ENCODE measurements around the gene LSM4. TPM values are rescaled to one million over a fixed set of nuclear protein-coding genes. Genes with fewer than 3 reads are reported as not detected.

Gene LSM4
- total and polyA plus RNA-seq, 2 of the 13 experiments (the other 11 are each of a cell fraction or from before 2014, with no cell fraction given), result 65.8 to 166 TPM

GRCh38 chr19:18364826-18365528 lies 42.1 kb upstream of the LSM4 start (continued):
- TF ChIP-seq PHF21A (CRISPR knock-in tag; IDR thresholded peaks at IDR 0.05), result peak; percentile 85
- 0 out of 4 replicates have a peak, but pooled peaks of 1 of the 2 experiments have one; percentile 0 for TF ChIP-seq MAFK (conservative IDR thresholded peaks at IDR 0.05 in 1 of 2, IDR thresholded peaks at IDR 0.05 in 1 of 2; ENCODE audit: low read length in 2 of 2)
- TF ChIP-seq, protein P1, sequence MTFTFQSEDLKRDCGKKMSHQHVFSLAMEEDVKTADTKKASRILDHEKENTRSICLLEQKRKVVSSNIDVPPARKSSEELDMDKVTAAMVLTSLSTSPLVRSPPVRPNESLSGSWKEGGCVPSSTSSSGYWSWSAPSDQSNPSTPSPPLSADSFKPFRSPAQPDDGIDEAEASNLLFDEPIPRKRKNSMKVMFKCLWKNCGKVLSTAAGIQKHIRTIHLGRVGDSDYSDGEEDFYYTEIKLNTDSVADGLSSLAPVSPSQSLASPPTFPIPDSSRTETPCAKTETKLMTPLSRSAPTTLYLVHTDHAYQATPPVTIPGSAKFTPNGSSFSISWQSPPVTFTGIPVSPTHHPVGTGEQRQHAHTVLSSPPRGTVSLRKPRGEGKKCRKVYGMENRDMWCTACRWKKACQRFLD (CRISPR knock-in tag; IDR thresholded peaks at IDR 0.05; ENCODE audit: borderline replicate concordance), result no peak
- TF ChIP-seq MAFF (IDR thresholded peaks at IDR 0.05; ENCODE audit: low read depth, low read length), result no peak
- TF ChIP-seq BRCA1 (CRISPR knock-in tag; IDR thresholded peaks at IDR 0.05), result no peak
- no peak for TF ChIP-seq ZNF180 (CRISPR knock-in tag; IDR thresholded peaks at IDR 0.05; ENCODE audit: borderline replicate concordance, low read depth)
- no peak for TF ChIP-seq DDIT3 (CRISPR knock-in tag; IDR thresholded peaks at IDR 0.05)
- TF ChIP-seq SP2 (CRISPR knock-in tag; IDR thresholded peaks at IDR 0.05), result no peak
- no peak for TF ChIP-seq MAF1 (CRISPR knock-in tag; IDR thresholded peaks at IDR 0.05; ENCODE audit: borderline replicate concordance)
- no peak for TF ChIP-seq ZNF547 (CRISPR knock-in tag; IDR thresholded peaks at IDR 0.05)
- no peak for TF ChIP-seq FOXA1 (IDR thresholded peaks at IDR 0.05)
- no peak for TF ChIP-seq FOXA1 (CRISPR knock-in tag; IDR thresholded peaks at IDR 0.05)
- TF ChIP-seq, protein P2, sequence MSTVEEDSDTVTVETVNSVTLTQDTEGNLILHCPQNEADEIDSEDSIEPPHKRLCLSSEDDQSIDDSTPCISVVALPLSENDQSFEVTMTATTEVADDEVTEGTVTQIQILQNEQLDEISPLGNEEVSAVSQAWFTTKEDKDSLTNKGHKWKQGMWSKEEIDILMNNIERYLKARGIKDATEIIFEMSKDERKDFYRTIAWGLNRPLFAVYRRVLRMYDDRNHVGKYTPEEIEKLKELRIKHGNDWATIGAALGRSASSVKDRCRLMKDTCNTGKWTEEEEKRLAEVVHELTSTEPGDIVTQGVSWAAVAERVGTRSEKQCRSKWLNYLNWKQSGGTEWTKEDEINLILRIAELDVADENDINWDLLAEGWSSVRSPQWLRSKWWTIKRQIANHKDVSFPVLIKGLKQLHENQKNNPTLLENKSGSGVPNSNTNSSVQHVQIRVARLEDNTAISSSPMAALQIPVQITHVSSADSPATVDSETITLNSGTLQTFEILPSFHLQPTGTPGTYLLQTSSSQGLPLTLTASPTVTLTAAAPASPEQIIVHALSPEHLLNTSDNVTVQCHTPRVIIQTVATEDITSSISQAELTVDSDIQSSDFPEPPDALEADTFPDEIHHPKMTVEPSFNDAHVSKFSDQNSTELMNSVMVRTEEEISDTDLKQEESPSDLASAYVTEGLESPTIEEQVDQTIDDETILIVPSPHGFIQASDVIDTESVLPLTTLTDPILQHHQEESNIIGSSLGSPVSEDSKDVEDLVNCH (CRISPR knock-in tag; IDR thresholded peaks at IDR 0.05), result no peak
- TF ChIP-seq RFXANK (CRISPR knock-in tag; IDR thresholded peaks at IDR 0.05), result no peak
- peak; percentile 13; the same call in 1 of the 2 replicates for TF ChIP-seq RBFOX2 (IDR thresholded peaks at IDR 0.05; ENCODE audit: low read depth, low read length)
- TF ChIP-seq KLF6 (CRISPR knock-in tag; IDR thresholded peaks at IDR 0.05), result 0 out of 2 replicates have a peak, but pooled peaks have one; percentile 68
- no peak for TF ChIP-seq ISX (CRISPR knock-in tag; conservative IDR thresholded peaks at IDR 0.05)
- TF ChIP-seq, protein P3, sequence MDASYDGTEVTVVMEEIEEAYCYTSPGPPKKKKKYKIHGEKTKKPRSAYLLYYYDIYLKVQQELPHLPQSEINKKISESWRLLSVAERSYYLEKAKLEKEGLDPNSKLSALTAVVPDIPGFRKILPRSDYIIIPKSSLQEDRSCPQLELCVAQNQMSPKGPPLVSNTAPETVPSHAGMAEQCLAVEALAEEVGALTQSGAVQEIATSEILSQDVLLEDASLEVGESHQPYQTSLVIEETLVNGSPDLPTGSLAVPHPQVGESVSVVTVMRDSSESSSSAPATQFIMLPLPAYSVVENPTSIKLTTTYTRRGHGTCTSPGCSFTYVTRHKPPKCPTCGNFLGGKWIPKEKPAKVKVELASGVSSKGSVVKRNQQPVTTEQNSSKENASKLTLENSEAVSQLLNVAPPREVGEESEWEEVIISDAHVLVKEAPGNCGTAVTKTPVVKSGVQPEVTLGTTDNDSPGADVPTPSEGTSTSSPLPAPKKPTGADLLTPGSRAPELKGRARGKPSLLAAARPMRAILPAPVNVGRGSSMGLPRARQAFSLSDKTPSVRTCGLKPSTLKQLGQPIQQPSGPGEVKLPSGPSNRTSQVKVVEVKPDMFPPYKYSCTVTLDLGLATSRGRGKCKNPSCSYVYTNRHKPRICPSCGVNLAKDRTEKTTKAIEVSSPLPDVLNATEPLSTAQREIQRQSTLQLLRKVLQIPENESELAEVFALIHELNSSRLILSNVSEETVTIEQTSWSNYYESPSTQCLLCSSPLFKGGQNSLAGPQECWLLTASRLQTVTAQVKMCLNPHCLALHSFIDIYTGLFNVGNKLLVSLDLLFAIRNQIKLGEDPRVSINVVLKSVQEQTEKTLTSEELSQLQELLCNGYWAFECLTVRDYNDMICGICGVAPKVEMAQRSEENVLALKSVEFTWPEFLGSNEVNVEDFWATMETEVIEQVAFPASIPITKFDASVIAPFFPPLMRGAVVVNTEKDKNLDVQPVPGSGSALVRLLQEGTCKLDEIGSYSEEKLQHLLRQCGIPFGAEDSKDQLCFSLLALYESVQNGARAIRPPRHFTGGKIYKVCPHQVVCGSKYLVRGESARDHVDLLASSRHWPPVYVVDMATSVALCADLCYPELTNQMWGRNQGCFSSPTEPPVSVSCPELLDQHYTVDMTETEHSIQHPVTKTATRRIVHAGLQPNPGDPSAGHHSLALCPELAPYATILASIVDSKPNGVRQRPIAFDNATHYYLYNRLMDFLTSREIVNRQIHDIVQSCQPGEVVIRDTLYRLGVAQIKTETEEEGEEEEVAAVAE (CRISPR knock-in tag; IDR thresholded peaks at IDR 0.05; ENCODE audit: borderline replicate concordance), result peak; percentile 72; the same call in 1 of the 2 replicates
- no peak for TF ChIP-seq TRIM22 (IDR thresholded peaks at IDR 0.05)
- no peak for TF ChIP-seq HNRNPUL1 (IDR thresholded peaks at IDR 0.05; ENCODE audit: low read depth, low read length)
- TF ChIP-seq ZMYM2 (CRISPR knock-in tag; IDR thresholded peaks at IDR 0.05), result no peak
